ENCODE measurements around the gene ZAR1. TPM values are rescaled to one million over a fixed set of nuclear protein-coding genes. Genes with fewer than 3 reads are reported as not detected.
"Not testable (repeated sequence)": the region's sequence is repeated elsewhere in the genome, so short reads cannot be mapped to it uniquely, and the experiment has no call there.

ZAR1 gene
- not detected in 2 replicates for total RNA-seq (2013; cell fraction: nucleolus; rRNA removed)
- not detected in 2 replicates for total RNA-seq (2014; rRNA removed)
- total RNA-seq (2014; rRNA removed; fragmentation: Illumina TruSeq; extraction: Trizol) = not detected in 2 replicates
- total RNA-seq (2021) = not detected in 2 replicates
- polyA plus RNA-seq (2011; ENCODE audit: low read depth) = not detected
- polyA plus RNA-seq (2011; rRNA removed) = not detected in 2 replicates
- polyA plus RNA-seq (2011; cell fraction: cytosol; rRNA removed) = not detected in 2 replicates
- not detected in 2 replicates for polyA plus RNA-seq (2011; cell fraction: nucleus; rRNA removed)
- polyA plus RNA-seq (2012) = not detected in 2 replicates
- not detected in 2 replicates for polyA plus RNA-seq (2014; fragmentation: Illumina TruSeq; extraction: Trizol)
- not detected for polyA plus RNA-seq (2014; fragmentation: Nextera tagmentation; extraction: Ambion mirVana)
- not detected in 2 replicates for polyA plus RNA-seq (2014; rRNA removed)
- polyA plus RNA-seq (2016; fragmentation: Nextera tagmentation; extraction: Ambion mirVana) = not detected
- polyA minus RNA-seq (2011; rRNA and poly(A)+ RNA removed) = not detected in 2 replicates
- polyA minus RNA-seq (2011; cell fraction: cytosol; rRNA and poly(A)+ RNA removed) = not detected in 2 replicates
- not detected in 2 replicates for polyA minus RNA-seq (2011; cell fraction: nucleus; rRNA and poly(A)+ RNA removed)
- not detected for Bru-seq, nascent RNA
- BruChase-seq, experiment 1, labeled RNA remaining after a 6-hour chase = percentile 26 among the genes with signal in this experiment
- percentile 33 among the genes with signal in this experiment for BruChase-seq, experiment 2, labeled RNA remaining after a 2-hour chase
- long read RNA-seq, experiment 1 = 0 reads
- long read RNA-seq, experiment 2 = 0 reads

GRCh38 chr4:48490012-48490679 is at the start of gene ZAR1:
Gene ZAR1, plus strand, starts transcription at chr4:48490252. Its CDS starts 40 bp downstream, at chr4:48490292.
- no peak within 1 kb of the TSS for H3K9ac ChIP-seq (ENCODE audit: control insufficient read depth, insufficient read depth, low read length)

GRCh38 chr4:48440914-48441313 is 49.1 kb upstream of the ZAR1 start:
- intact Hi-C loops (cut with micrococcal nuclease; ENCODE audit: unreplicated experiment); H3K4me1 ChIP-seq (ENCODE audit: control insufficient read depth, insufficient read depth, low read length); DNase-seq (ENCODE audit: low read depth, low spot score); H3K79me2 ChIP-seq (ENCODE audit: control insufficient read depth, insufficient read depth, low read length); POLR2A ChIA-PET; BruUV-seq (replicated peaks); in situ Hi-C loops (cut with MboI); FAIRE-seq; H2AFZ ChIP-seq (ENCODE audit: control insufficient read depth, low read depth, low read length); H3K27ac ChIP-seq (ENCODE audit: control insufficient read depth, insufficient read depth); ATAC-seq; H3K9me3 ChIP-seq (replicated peaks; ENCODE audit: control insufficient read depth, insufficient read depth, low read length); H3K27me3 ChIP-seq (replicated peaks in 1 of 2; ENCODE audit: control insufficient read depth in 2 of 2, insufficient read depth in 2 of 2, low read length in 1 of 2); H4K20me1 ChIP-seq (ENCODE audit: control insufficient read depth, insufficient read depth); H3K4me2 ChIP-seq (ENCODE audit: control insufficient read depth, insufficient read depth); H3K4me3 ChIP-seq; H3K9ac ChIP-seq (ENCODE audit: control insufficient read depth, insufficient read depth, low read length); H3K36me3 ChIP-seq (ENCODE audit: control insufficient read depth in 2 of 2, insufficient read depth in 2 of 2, low read length in 1 of 2): not testable (repeated sequence)
- ChIA-PET CTCF (interaction anchor here (0.8 kb wide), 1 partner anchor 84 kb away, joined by 3 read pairs; no protein-coding TSS in a partner anchor), SMC1A (ENCODE audit: uncharacterized antibody, unreplicated experiment) (interaction anchor here (1.5 kb wide), 1 partner anchor 408 kb away, joined by 3 read pairs; no protein-coding TSS in a partner anchor), RAD21 (ENCODE audit: unreplicated experiment) (interaction anchor here (1.0 kb wide), 1 partner anchor 521 kb away, joined by 4 read pairs; no protein-coding TSS in a partner anchor)
- WGBS (ENCODE audit: insufficient coverage, insufficient replicate concordance, low lambda C conversion rate, missing lambda C conversion rate) = 39% methylated on average over 5 of the region's 5 CpGs

More at GRCh38 chr4:48490012-48490679, at the start of gene ZAR1:
- Histone ChIP-seq H3K27me3 (replicated peaks in 1 of 2; ENCODE audit: control insufficient read depth in 2 of 2, insufficient read depth in 2 of 2, low read length in 1 of 2) (peaks cover 6 to 22% of the 10 kb centered on the region in 2 experiments), H2AFZ (ENCODE audit: control insufficient read depth, low read depth, low read length) (no peak within 1 kb of the TSS; the same call in 1 of the 2 replicates), H3K36me3 (ENCODE audit: control insufficient read depth in 2 of 2, insufficient read depth in 2 of 2, low read length in 1 of 2) (no peaks in the 10 kb centered on the region), H3K4me1 (ENCODE audit: control insufficient read depth, insufficient read depth, low read length) (no peaks in the 10 kb centered on the region), H3K79me2 (ENCODE audit: control insufficient read depth, insufficient read depth, low read length) (no peaks in the 10 kb centered on the region), H3K4me3 (peak within 1 kb of the TSS; percentile 19; the same call in 1 of the 2 replicates), H3K4me2 (ENCODE audit: control insufficient read depth, insufficient read depth) (peak within 1 kb of the TSS; percentile 67; the same call in 1 of the 2 replicates), H4K20me1 (ENCODE audit: control insufficient read depth, insufficient read depth) (no peaks in the 10 kb centered on the region; the same call in 1 of the 2 replicates), H3K9me3 (replicated peaks; ENCODE audit: control insufficient read depth, insufficient read depth, low read length) (no peaks in the 10 kb centered on the region; the same call in 2 of the 3 replicates), H3K27ac (ENCODE audit: control insufficient read depth, insufficient read depth) (no peak within 1 kb of the TSS)
- RAD21 ChIA-PET (ENCODE audit: unreplicated experiment) = no interaction called here
- POLR2A ChIA-PET = no interaction called here
- BruUV-seq (replicated peaks) = no TSS peak
- in situ Hi-C loops (cut with MboI) = no loop called here
- intact Hi-C loops (cut with micrococcal nuclease; ENCODE audit: unreplicated experiment) = no loop called here
- ATAC-seq (peak; percentile 40), FAIRE-seq (no peak), DNase-seq (ENCODE audit: low read depth, low spot score) (no peak)
- SMC1A ChIA-PET (ENCODE audit: uncharacterized antibody, unreplicated experiment) = no interaction called here
- CTCF ChIA-PET = no interaction called here
- WGBS (ENCODE audit: insufficient coverage, insufficient replicate concordance, low lambda C conversion rate, missing lambda C conversion rate) = 46% methylated on average over 51 of the region's 80 CpGs
- TF ChIP-seq RAD21 (IDR thresholded peaks at IDR 0.05; ENCODE audit: insufficient read depth, low read depth, low read length) (no peak), SUZ12 (IDR thresholded peaks at IDR 0.05; ENCODE audit: unreplicated experiment) (peak; percentile 75)
